NOMO-1 (cell line): ENCODE data around the gene LAPTM5.
"Not testable (repeated sequence)": the region's sequence is repeated elsewhere in the genome, so short reads cannot be mapped to it uniquely, and the experiment has no call there.

Experiments used
- DNase-seq, 2 experiments: peaks; one replicate each; lab custom pipeline; 2025; ENCODE audit not compliant: unreplicated experiment in 2 of 2; lab: John Stamatoyannopoulos, UW

Gene LAPTM5

GRCh38 chr1:30702823-30703222 lies 54.8 kb downstream of the LAPTM5 start:
- no peak for DNase-seq

GRCh38 chr1:30701258-30701633 lies 56.3 kb downstream of the LAPTM5 start:
- DNase-seq: no peak

GRCh38 chr1:30700528-30701257 lies 56.9 kb downstream of the LAPTM5 start:
- DNase-seq: no peak

- no peak for DNase-seq
Measured at GRCh38 chr1:30699762-30700161, 57.8 kb downstream of the LAPTM5 start.

GRCh38 chr1:30698401-30698981 lies 59.1 kb downstream of the LAPTM5 start:
- no peak for DNase-seq

GRCh38 chr1:30697571-30698376 lies 59.8 kb downstream of the LAPTM5 start:
- no peak for DNase-seq

- no peak for DNase-seq
Measured at GRCh38 chr1:30696831-30697230, 60.7 kb downstream of the LAPTM5 start.

GRCh38 chr1:30695439-30695841 lies 62.1 kb downstream of the LAPTM5 start:
- DNase-seq: no peak

- no peak for DNase-seq
Measured at GRCh38 chr1:30694280-30695175, 63.0 kb downstream of the LAPTM5 start.

- no peak for DNase-seq
Measured at GRCh38 chr1:30693822-30694221, 63.8 kb downstream of the LAPTM5 start.

- no peak for DNase-seq
Measured at GRCh38 chr1:30693366-30693765, 64.2 kb downstream of the LAPTM5 start.

GRCh38 chr1:30692948-30693301 lies 64.6 kb downstream of the LAPTM5 start:
- no peak for DNase-seq

GRCh38 chr1:30692201-30692947 lies 65.2 kb downstream of the LAPTM5 start:
- DNase-seq: no peak

GRCh38 chr1:30691480-30691879 lies 66.1 kb downstream of the LAPTM5 start:
- DNase-seq: no peak

- no peak for DNase-seq
Measured at GRCh38 chr1:30689901-30690645, 67.5 kb downstream of the LAPTM5 start.

GRCh38 chr1:30688920-30689794 lies 68.4 kb downstream of the LAPTM5 start:
- DNase-seq: no peak

- DNase-seq: not testable (repeated sequence)
Measured at GRCh38 chr1:30688516-30688915, 69.1 kb downstream of the LAPTM5 start.

- no peak for DNase-seq
Measured at GRCh38 chr1:30687886-30688285, 69.7 kb downstream of the LAPTM5 start.
